SIG-M5 treated with dmso at 0.1 percent for 504 hours (cell line): ENCODE data around the gene MTR.

ENCODE experiments used
- DNase-seq: peaks from one replicate; lab custom pipeline; 2025; ENCODE audit not compliant: unreplicated experiment; lab: John Stamatoyannopoulos, UW

The MTR gene

GRCh38 chr1:236948996-236949395 lies 153.9 kb downstream of the MTR start:
- no peak for DNase-seq

DNA sequence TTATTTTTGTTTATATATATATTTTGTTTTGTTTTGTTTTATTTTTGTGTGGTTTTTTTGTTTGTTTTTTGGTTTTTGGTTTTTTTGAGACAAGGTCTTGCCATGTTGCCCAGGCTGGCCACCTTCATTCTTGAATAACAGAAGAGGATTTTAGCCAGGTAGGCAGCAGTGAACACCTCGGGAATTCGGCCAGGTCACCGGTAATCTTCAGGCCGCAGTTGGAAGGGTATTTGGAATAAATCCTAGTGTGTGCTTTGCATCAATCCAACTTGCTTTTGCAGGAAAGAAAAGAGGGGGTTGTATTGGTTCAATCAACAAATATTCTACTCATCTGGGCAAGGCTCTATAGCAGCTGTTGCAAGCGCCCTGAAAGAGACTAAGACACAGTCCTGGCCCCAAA lies 155.3 kb downstream of the MTR start:
- no peak for DNase-seq

DNA sequence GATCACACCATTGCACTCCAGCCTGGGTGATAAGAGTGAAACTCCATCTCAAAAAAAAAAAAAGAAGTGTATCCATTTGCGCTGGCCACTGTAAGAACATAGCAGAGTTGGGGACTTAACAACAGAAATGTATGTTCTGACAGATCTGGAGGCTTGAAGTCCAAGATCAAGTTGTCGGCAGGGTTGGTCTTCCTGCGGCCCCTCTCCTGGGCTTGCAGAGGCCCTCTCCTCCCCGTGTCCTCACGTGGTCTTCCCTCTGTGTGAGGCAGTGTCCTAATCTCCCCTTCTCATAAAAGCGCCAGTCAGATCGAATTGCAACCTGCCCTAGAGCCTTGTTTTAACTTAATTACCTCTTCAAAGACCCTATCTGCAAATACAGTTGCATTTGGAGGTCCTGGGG lies 156.6 kb downstream of the MTR start:
- DNase-seq = no peak

DNA sequence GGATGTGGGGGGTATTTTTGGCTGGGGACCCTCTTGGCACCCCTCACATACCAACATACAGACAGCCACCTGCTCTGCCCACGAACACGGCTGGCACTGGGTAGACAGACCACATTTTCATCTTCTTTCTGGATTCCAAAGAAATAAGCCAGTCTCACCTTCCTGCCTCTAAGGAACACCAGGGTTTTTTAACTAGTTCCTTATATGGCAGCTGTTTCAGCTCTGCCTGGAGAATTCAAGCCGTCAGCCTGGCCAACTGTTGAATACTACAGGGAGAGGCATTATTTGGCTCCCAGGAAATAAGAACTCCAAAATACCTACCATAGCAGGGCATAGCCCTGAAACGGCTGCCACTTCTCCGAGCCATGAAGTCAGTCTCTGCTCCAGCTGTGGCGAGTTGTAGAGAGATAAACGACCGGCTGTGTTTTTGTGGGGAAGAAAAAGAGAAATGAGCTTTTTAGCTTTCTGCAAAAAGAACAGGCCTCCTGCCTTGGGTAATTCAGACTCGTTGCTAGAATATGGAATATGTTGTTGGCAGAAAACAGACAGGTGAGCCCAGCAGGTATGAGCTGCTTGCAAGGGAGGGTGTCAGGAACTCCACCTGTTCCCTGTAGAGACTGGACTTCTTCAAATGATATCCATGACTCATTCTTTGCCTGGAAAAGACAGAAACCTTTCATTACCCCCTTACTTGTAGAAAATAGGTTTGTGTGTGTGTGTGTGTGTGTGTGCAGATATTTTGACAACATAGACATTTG lies 157.3 kb downstream of the MTR start:
- no peak for DNase-seq

DNA sequence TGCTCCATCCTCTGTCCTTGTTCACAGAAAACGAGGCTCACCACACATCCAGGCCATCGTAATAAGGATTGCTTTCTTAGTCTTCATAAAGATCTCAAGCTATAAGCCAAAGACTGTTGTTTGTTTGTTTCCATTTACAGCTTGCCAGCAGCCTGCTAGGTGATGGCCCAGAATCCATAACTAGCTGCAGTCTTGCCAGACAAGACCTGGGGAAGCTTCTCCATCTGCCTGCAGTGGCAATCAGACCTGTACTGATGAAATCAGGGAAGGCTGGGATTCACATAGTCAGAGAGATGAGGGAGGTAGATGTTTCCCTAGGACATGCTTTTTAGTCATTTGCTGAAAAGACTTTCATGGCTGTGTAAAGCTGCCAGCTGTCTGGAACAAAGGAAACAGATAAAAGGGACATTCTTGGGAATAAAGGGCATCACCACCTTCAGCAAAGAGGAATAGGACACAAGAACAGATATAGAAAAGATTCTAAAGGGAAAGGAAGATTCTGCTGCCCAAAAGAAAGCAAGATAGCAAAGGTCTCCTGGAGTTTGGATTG lies 158.1 kb downstream of the MTR start:
- no peak for DNase-seq
